KOPT-K1 (cell line): Measurements from ENCODE around the gene ZBTB20.

Experiments
- H3K27ac ChIP-seq: fragments of 200-600 bp; sonication (generic); 2 replicates; pipeline ENCODE4 v1.5.1; 2016; ENCODE audit warnings: antibody characterized with exemption, mild to moderate bottlenecking, low read depth, low read length; ENCODE audit not compliant: poor library complexity, severe bottlenecking
- H3K36me3 ChIP-seq: fragments of 200-600 bp; sonication (generic); 2 replicates; pipeline ENCODE4 v1.5.1; 2017; ENCODE audit warnings: antibody characterized with exemption, mild to moderate bottlenecking, low read length, moderate library complexity; ENCODE audit not compliant: insufficient read depth
- H3K9me3 ChIP-seq: fragments of 200-600 bp; sonication (generic); 2 replicates; pipeline ENCODE4 v1.5.1; 2017; ENCODE audit warnings: antibody characterized with exemption, low read length, mild to moderate bottlenecking; ENCODE audit not compliant: insufficient read depth, poor library complexity, severe bottlenecking

ZBTB20 gene

DNA sequence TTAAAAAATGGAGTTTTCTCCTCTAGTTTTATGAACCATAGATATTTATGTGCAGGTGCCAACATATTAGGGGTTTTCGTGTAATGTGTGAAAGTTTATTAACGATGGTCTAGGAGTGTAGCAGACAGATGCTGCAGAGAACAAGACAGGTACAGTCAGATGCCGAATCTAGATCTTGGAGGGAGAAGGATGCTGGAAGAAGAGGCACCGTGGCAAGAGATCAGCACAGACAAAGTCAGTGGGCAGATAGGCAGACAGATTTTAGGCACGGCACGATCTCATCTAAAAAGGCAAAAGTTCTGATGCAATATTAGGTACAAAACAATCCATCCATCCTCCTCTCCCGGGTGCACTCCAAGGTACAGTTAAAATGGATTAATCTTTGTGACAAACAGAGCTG is 691.7 kb downstream of the ZBTB20 start:
- H3K27ac ChIP-seq, result no peak overlapping the region
- H3K36me3 ChIP-seq, result no peaks in the 10 kb centered on the region
- H3K9me3 ChIP-seq, result no peaks in the 10 kb centered on the region

GRCh38 chr3:114454551-114455251 is 692.4 kb downstream of the ZBTB20 start:
- Histone ChIP-seq H3K9me3 (no peaks in the 10 kb centered on the region), H3K36me3 (no peaks in the 10 kb centered on the region), H3K27ac (no peak overlapping the region)

- H3K9me3 ChIP-seq, result no peaks in the 10 kb centered on the region
- H3K27ac ChIP-seq, result no peak overlapping the region
- no peaks in the 10 kb centered on the region for H3K36me3 ChIP-seq
Observed at GRCh38 chr3:114453361-114453780, 693.7 kb downstream of the ZBTB20 start.

- no peaks in the 10 kb centered on the region for H3K36me3 ChIP-seq
- no peaks in the 10 kb centered on the region for H3K9me3 ChIP-seq
- H3K27ac ChIP-seq, result no peak overlapping the region
Observed at GRCh38 chr3:114452937-114453336, 694.2 kb downstream of the ZBTB20 start.

DNA sequence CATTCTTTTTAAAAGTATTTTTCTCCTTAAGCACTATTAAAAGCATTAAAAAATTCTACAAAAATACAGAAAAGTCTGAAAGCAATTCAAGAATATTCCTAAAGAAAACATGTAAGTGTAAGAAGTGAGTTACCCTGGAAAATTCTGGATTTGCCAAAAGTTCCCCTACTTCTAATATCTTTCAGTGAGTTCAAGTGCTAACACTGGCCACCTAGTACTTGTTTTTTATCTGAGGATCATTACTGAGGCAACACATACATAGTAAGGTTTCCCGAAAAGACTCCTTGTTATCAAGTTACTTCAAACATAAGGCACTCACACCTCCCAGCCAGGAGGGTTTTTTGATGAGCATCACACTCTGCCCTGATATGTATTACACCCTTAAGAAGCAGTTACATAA is 694.8 kb downstream of the ZBTB20 start:
- no peaks in the 10 kb centered on the region for H3K36me3 ChIP-seq
- no peaks in the 10 kb centered on the region for H3K9me3 ChIP-seq
- no peak overlapping the region for H3K27ac ChIP-seq

- no peaks in the 10 kb centered on the region for H3K9me3 ChIP-seq
- no peak overlapping the region for H3K27ac ChIP-seq
- H3K36me3 ChIP-seq, result no peaks in the 10 kb centered on the region
Observed at GRCh38 chr3:114451561-114452018, 695.5 kb downstream of the ZBTB20 start.

- H3K36me3 ChIP-seq, result no peaks in the 10 kb centered on the region
- H3K9me3 ChIP-seq, result no peaks in the 10 kb centered on the region
- H3K27ac ChIP-seq, result no peak overlapping the region
Observed at GRCh38 chr3:114451051-114451451, 696.0 kb downstream of the ZBTB20 start.

- no peaks in the 10 kb centered on the region for H3K9me3 ChIP-seq
- H3K36me3 ChIP-seq, result no peaks in the 10 kb centered on the region
- no peak overlapping the region for H3K27ac ChIP-seq
Observed at GRCh38 chr3:114450008-114450596, 697.0 kb downstream of the ZBTB20 start.

GRCh38 chr3:114449271-114450007 is 697.6 kb downstream of the ZBTB20 start:
- Histone ChIP-seq H3K36me3 (no peaks in the 10 kb centered on the region), H3K9me3 (no peaks in the 10 kb centered on the region), H3K27ac (no peak overlapping the region)

DNA sequence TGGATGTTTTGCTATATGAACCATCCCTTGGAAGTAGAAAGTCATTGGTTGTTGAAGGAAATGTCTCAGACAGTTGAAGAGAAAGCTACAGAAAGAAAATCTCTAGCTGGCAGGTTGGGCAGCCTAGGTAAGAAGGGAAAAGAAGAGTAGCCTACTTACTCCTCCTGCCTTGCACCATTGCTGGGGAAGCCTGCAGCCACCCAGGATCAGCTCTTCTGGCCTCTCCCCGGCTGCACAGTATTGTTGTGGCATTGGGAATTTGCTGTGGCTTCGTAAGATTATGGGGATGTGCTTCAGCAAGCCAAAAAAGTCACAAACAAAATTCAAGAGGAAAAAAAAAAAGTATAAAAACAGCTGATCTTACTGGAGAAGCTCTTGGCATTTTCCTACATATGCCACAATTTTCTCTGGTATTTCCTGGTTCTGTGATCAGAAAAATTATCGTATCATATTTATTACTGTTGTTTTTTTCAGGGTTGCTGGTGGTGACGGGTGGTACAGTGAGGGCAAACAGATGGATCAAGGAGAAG is 699.1 kb downstream of the ZBTB20 start:
- Histone ChIP-seq H3K27ac (no peak overlapping the region), H3K36me3 (no peaks in the 10 kb centered on the region), H3K9me3 (no peaks in the 10 kb centered on the region)

GRCh38 chr3:114447545-114447944 is 699.5 kb downstream of the ZBTB20 start:
- no peaks in the 10 kb centered on the region for H3K9me3 ChIP-seq
- no peaks in the 10 kb centered on the region for H3K36me3 ChIP-seq
- no peak overlapping the region for H3K27ac ChIP-seq

DNA sequence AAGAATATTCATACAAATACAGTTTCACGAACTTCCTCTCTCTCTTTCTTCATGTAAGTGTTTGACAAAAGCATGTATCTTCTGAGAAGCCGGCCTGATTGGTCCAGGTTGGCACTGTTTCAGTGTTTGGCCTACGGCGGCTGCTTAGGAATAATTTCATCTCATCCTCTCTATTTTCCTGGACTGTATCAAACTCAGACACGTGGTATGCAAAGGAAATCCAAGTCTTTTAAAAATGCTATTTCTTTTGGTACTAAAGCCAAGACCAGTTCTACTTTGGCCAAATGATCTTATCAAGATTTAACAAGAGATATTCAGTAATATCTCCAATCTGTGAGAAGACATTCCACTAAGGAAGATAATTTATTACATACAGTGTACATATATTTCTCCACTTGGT is 700.5 kb downstream of the ZBTB20 start:
- Histone ChIP-seq H3K36me3 (no peaks in the 10 kb centered on the region), H3K27ac (no peak overlapping the region), H3K9me3 (no peaks in the 10 kb centered on the region)

DNA sequence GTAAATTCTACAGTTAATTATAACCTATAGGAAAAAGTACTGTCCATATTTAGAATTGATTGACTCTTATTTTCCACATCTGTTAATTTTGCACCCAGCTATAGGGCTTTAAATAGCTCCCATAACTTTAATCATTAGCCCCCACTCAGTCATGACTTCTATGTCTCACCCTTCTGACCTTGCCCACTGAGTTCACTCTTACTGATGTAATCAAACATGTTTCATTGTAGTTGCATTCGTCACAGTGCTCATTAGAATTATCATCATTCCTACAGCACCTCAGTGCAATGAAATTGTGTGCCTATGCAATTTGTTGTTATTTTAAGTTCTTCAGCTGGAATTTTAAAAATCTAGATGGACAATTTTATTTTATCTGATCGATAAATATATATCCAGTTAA is 701.9 kb downstream of the ZBTB20 start:
- Histone ChIP-seq H3K27ac (no peak overlapping the region), H3K36me3 (no peaks in the 10 kb centered on the region), H3K9me3 (no peaks in the 10 kb centered on the region)

DNA sequence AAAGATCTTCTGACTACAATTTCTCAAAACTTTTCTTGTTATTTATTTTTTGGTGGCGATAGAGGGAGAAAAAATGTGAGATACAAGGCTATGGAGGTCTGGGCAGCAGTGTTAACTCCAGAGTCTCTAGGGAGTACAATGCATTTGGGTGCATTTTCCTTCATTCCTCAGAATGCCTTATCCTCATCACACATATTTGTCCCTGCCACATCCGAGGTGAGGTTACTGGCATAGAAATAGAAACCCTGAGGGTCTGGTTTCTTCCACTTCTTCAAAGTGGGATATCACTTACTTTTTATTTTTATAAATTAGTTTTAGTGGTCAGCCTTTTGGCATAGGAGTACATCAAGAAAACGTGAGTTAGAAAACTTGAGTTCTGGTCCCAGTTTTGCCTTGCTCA is 702.9 kb downstream of the ZBTB20 start:
- H3K9me3 ChIP-seq, result no peaks in the 10 kb centered on the region
- no peaks in the 10 kb centered on the region for H3K36me3 ChIP-seq
- no peak overlapping the region for H3K27ac ChIP-seq

GRCh38 chr3:114442246-114442645 is 704.8 kb downstream of the ZBTB20 start:
- Histone ChIP-seq H3K27ac (no peak overlapping the region), H3K36me3 (no peaks in the 10 kb centered on the region), H3K9me3 (no peaks in the 10 kb centered on the region)
